CD4-positive, alpha-beta T cell treated with Interleukin-4 for 4 hours (primary cell): Measurements from ENCODE around the gene ZNF782.
"Not testable (repeated sequence)": the region's sequence is repeated elsewhere in the genome, so short reads cannot be mapped to it uniquely, and the experiment has no call there.

ENCODE experiments used
- DNase-seq: peaks from one replicate; pipeline ENCODE4 v3.0.0-alpha.2; 2020

The ZNF782 gene

DNA sequence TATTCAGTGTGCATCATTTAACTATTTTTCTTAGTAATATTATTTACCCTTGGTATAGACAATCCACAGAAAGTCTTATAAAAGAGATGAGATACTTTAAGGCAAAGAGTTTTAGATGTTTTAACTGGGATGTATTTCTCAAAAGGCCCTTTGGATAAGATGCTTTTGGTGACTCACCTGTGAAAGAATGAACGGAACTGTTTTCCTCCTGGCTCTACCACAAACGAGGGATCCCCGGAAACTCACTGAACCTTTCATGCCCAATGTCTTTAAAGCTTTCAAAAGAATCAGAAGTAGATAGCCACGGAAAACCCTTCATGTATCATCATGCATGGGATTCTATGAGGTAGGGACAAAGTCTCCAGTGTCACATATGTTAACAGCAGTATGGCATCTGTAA lies 1.6 kb downstream of the ZNF782 start:
- no peak for DNase-seq

DNA sequence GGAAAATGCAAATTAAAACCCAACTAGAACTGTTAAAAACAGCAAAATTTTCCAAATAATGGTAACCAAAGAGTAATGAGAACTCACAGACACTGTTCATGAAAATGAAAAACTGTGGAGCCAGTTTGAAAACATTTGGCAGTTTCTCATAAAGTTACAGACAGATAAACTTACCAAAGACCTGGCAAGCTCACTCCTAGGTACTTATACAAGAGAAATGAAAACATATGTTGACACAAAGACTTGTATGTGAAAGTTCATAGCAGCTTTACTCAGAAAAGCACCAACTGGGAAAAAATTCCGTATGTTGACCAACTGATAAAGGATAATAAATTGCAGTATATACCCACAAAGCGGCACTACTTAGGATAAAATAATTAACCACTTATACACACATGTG lies 10.3 kb downstream of the ZNF782 start:
- DNase-seq, result no peak

DNA sequence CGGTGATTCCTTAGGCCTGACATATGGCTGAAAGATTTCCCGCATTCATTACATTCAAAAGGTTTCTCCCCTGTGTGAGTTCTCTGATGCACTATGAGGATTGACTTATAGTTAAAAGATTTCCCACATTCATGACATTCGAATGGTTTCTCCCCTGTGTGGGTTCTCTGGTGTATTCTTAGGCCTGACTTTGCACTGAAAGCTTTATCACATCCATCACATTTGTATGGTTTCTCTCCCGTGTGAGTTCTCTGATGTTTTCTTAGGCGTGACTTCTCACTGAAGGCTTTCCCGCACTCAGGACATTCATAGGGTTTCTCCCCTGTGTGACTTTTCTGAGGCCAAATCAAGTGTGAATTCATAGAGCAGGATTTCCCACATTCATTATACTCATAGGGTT lies 35.8 kb downstream of the ZNF782 start:
- no peak for DNase-seq

DNA sequence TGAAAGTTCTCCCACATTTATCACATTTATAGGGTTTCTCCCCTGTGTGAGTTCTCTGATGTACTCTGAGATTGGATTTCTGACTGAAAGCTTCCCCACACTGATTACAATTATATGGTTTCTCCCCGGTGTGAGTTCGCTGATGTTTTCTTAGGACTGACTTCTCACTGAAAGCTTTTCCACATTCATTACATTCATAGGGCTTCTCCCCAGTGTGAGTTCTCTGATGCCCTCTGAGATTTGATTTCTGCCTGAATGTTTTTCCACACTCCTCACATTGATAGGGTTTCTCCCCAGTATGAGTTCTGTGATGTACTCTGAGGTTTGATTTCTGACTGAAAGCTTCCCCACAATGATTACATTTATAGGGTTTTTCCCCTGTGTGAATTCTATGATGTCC lies 36.3 kb downstream of the ZNF782 start:
- no peak for DNase-seq

DNA sequence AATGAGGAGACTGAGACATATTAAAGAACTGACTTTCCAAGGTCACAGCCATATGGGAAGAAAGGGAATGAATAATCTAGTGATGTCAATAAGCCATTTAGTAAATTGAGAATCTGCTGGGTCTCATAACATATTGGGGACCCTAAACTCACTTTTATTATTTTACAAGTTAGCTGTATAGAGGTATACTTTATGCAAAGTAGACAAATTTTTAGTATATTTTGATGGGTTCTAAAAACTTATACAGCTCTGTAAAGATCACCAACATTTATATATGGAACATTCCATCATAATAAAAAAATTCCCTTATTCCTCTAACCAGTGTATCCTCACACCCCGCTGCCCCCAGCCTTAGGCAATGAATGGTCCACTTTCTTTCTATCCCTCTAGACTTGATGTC lies 40.7 kb downstream of the ZNF782 start:
- DNase-seq, result no peak

DNA sequence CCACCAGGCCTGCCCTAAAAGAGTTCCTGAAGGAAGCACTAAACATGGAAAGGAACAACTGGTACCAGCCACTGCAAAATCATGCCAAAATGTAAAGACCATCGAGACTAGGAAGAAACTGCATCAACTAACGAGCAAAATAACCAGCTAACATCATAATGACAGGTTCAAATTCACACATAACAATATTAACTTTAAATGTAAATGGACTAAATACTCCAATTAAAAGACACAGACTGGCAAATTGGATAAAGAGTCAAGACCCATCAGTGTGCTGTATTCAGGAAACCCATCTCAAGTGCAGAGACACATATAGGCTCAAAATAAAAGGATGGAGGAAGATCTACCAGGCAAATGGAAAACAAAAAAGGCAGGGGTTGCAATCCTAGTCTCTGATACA lies 55.4 kb downstream of the ZNF782 start:
- not testable (repeated sequence) for DNase-seq

DNA sequence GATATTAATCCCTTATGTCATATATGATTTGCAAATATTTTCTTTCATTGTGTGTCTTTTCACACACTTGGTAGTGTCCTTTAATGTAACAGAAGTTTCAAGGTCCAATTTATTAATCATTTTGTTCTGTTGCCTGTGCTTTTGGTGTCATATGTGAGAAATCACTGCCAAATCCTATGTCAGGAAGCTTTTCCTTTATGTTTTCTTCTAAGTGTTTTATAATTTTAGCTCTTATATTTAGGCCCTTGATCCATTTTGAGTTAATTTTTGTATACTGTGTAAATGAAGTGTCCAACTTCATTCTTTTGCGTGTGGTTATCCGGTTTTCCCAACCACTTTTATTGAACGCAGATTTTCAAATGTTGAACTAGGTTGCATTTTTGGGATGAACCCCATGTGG lies 70.3 kb downstream of the ZNF782 start:
- DNase-seq, result no peak

DNA sequence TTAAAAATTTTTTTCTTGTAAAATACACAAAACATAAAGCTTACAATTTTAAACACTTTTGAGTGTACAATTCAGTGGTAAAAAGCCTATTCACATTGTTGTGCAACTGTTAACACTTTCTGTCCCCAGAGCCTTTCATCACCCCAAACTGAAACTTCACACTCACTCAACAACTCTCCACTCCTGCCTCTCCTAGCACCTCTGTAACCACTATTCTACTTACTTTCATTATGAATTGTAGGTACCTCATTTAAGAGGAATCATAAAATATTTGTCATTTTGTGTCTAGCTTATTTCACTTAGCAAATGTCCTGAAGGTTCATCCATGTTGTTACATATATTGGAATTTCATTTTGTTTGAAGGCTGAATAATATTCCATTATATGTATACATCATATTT lies 72.1 kb downstream of the ZNF782 start:
- no peak for DNase-seq

DNA sequence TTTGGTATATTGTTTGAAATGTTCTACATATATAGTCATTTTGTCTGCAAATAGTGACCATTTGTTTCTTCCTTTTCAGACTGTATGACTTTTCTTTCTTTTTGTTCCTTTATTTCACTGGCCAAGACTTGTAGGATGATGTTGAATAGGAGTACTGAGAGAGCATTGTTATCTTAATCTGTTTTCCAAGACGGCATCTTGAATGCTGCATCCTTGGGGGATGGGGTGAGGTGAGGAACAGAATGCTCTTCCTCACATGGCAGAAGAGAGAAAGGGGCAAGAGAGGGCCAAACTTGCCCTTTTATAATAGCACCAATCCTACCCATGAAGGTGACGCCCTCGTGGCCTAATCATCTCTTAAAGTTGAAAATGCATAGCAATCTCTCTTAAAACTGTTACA lies 72.8 kb downstream of the ZNF782 start:
- no peak for DNase-seq

DNA sequence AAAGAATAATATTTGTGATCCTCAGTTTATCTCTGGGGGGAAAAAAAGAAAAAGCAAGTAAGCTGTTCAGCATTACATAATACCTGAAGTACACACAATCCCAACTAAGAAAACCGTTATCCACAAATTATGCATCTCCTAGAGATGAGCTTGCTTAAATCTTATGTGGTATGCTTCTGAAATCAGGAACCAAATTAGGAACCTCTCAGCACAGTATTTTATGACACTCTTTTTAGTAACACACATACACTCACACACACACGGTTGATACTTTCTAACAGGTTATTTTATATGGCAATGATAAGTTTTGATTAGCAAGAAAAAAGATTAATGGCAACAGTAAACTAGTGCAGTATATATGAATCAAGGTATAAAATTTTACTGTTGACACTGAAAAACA lies 75.2 kb downstream of the ZNF782 start:
- DNase-seq, result no peak

DNA sequence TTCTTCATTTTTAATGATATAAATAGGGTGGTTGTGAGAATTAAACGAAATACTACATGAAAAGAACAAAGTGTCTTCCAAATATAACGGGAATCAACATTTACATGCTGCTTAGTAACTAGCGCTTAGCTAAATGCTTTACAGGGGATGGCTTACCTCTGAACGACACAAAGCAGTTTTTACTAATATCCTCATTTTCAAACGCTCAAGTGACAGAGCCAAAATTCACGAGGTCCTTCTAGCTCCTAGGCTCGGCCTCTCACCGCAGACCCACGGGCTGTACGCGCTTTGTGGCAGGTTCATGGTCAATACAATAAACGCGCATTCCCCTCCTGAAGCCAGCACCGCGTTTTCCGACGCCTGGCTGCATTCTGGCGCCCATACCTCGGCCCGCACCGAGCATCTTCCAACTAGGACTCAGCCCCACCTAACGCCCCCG lies 76.9 kb downstream of the ZNF782 start:
- no peak for DNase-seq

DNA sequence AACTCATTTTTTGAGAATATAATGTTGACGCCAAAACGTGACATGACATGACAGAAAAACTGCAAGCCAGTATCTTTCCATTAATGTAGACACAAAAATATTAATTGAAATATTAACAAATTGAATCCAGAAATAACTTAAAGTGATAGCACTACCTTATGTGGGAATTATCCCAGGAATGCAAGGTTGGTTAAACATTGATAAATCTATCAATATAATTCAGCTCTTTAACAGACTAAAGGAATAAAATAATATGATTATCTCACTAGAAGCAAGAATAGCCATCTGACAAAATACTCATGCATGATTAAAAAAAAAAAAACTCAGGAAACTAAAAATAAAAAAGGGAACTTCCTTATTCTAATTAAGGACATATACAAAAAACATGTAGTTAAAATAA lies 83.2 kb downstream of the ZNF782 start:
- DNase-seq, result no peak

DNA sequence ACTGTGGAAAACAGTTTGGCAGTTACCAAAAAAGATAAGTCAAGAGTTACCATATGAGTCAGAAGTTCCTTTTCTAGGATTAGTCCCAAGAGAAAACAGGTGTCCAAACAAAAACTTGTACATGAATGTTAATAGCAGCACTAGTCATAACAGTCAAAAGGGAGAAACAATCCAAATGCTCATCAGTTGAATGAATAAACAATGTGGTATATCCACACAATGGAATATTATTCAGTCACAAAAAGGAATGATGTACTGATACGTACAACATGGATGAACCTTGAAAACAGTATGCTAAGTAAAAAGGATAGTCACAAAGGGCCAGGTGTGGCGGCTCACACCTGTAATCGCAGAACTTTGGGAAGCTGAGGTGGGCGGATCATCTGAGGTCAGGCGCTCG lies 84.3 kb downstream of the ZNF782 start:
- DNase-seq, result no peak
